Fibroblast of peridontal ligament (primary cell): ENCODE measurements around the gene BMF.
"Not testable (repeated sequence)": the region's sequence is repeated elsewhere in the genome, so short reads cannot be mapped to it uniquely, and the experiment has no call there.

ENCODE experiments used
- DNase-seq: peaks from one replicate; pipeline ENCODE4 v3.0.0-alpha.2; 2010; ENCODE audit errors: extremely low read depth

Gene BMF

DNA sequence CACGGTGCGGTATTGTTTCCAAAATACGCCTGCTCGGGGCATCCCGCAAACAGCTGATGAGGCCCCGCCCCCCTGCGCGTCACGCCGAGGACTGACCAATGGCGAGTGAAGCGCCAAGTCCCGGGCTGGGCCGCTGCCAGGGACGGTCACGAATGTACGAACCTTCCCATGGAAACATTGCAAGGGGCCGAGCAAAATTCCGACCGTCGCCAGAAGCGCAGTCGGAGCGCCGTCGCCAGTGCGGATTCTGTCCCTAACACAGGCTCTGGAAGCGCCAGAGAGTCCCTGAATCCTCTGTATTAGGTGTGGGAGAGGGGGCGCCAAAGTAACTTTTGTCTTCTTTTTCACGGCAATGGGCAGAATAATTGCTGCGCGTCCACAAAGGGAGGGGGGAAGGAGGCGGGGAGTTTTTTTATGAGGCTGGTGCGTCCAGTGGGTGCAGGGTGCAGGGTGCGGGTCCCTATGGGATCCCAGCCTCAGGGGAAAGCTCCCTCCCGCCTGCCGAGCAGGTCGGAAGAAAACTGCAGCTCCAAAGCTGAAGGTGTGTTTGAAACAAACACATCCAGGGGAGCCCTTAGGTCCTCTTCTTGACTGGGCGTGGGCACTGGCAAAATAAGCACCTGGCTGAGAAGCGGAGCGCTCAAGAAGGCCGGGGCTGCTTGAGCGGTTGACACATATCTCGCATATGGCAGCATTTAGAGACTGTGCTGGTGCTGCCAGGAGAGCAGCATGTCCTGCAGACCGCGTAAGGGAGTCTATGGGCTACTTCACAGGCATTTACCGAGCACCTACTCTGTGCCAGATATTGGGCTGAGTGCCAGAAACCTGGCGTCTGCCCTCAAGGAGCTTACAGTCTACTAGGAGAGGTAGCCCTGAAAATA is at the start of gene BMF:
Gene BMF, minus strand, starts transcription at position 25 of the 881 bp plus-strand sequence. CDS start 2,793 bp downstream, outside the sequence.
- peak; percentile 99 for DNase-seq

DNA sequence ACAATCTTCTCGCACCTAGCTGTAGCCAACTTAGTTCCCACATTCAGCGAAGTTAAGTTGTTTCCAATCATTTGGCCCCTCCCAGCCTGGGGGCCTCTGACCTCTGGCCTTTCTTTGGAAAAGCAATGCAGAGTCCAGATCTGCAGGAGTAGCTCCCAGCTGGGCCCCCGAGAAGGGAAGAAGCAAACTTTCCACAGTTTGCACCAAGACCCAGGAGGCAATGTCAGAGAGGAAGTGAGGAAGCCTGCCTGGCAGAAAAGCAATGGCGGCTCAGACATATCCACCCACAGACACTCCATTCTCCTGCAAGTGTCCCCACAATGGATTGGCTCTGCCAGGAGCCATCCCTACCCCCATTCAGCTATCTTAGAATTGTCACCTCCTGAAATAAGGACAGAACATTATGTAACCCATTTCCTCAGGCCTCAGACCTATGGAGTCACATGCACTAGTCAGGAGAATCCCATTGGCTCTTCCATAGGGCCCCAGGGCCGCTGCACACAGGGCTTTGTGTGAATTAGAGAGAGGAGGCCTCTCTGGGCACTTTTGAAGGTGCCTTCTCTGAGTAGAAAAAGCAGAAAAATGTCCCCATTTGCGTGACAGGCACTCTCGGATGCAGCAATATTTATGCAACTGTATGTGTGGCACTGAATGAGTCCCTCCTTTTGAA is 49.2 kb upstream of the BMF start:
- no peak for DNase-seq

- DNase-seq = no peak
These were observed 46.7 kb upstream of the BMF start for GRCh38 chr15:40155270-40155910.

DNA sequence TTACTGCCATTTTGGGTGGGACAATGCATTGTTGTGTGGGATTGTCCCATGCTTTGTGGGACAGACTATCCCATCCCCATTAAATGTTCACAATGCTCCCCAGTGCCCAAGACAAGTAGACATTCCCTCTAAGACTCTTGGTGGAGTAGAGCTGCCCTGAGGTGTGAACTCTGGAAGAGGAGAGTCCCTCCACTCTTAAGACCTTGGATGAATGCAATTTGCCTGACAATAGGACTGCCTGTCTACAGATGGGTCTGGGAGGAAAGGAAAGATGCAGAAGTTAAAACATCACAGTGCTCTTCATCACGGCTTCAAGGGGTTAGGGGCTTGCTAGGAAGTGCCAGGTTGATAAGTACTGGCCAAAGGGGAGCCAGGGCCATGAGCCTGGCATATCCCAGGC is 46.1 kb upstream of the BMF start:
- DNase-seq = not testable (repeated sequence)

DNA sequence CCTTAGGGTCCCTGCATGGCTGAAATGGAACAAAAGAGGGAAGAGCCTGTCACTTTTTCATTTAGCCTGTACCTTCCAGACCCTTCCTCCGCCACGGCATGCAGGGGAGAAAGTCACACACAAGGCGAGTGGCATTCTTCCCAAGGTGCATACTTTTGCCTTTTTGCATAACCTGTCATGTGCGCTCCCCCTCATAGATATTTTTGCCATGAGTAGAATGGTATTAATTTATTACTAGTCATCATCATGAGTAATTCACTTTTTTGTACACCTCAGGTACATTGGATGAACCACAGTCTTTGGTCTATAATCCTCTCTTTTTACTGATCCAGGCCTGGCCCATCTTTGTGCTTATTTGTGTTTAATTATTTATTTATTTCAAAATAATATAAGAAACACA is 43.3 kb upstream of the BMF start:
- DNase-seq = no peak

GRCh38 chr15:40151499-40151898 is 42.8 kb upstream of the BMF start:
- no peak for DNase-seq

GRCh38 chr15:40150163-40150925 is 41.7 kb upstream of the BMF start:
- peak; percentile 63 for DNase-seq

- DNase-seq = no peak
These were observed 40.7 kb upstream of the BMF start for GRCh38 chr15:40149339-40149738.

- DNase-seq = peak; percentile 21
These were observed 37.4 kb upstream of the BMF start for GRCh38 chr15:40146037-40146436.

- DNase-seq = no peak
These were observed 33.7 kb upstream of the BMF start for GRCh38 chr15:40142428-40142827.

DNA sequence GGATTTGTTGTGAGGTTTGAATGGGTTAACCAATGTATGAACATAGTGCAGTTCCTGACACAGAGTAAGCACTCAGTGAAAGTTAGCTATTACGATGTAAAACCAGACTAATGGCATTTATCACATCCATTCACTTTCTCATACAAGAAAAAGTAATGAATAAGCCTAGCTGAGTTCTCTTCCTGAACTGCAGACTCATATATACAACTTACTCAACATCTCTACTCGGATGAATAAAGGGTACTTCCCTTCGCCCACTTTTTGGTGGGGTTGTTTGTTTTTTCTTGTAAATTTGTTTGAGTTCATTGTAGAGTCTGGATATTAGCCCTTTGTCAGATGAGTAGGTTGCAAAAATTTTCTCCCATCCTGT is 29.5 kb upstream of the BMF start:
- DNase-seq = not testable (repeated sequence)

- no peak for DNase-seq
These were observed 28.9 kb upstream of the BMF start for GRCh38 chr15:40137303-40138200.

DNA sequence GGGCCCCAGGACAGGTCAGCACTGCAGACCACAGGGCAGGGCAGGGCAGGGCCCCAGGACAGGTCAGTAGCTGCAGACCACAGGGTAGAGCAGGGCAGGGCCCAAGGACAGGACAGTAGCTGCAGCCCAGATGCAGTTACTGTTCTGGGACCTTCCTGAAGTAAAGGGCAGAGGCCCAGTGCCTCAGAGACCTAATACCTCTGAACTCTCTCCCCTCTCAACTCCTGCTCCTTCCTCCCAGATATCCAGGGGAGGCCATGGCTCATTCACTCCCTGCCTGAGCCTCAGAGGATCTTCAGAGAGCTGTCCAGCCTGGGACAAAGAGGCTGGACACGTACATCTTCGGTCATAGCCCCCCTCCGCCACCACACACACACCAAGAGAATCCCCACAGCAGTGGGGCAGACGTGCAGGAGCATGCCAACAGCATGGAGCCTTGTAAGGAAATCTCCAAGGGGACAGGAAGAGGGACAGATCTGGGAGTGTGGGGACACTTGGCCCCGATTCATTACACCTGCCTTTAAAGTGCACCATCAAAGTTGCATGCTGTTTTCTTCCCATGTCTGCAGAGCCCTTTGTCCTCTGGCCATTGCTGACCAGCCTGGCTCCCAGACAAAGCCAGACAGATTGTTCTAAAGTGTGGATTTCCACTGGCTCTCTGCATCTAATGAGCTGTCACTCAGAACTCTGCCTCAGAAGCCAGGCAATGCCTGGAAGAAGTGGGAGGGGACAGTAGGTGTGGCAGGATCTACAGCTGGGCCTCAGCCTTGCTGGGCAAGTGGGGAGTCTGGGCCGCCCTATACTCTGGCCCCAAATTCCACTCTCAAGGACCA is 28.0 kb upstream of the BMF start:
- DNase-seq = no peak

DNA sequence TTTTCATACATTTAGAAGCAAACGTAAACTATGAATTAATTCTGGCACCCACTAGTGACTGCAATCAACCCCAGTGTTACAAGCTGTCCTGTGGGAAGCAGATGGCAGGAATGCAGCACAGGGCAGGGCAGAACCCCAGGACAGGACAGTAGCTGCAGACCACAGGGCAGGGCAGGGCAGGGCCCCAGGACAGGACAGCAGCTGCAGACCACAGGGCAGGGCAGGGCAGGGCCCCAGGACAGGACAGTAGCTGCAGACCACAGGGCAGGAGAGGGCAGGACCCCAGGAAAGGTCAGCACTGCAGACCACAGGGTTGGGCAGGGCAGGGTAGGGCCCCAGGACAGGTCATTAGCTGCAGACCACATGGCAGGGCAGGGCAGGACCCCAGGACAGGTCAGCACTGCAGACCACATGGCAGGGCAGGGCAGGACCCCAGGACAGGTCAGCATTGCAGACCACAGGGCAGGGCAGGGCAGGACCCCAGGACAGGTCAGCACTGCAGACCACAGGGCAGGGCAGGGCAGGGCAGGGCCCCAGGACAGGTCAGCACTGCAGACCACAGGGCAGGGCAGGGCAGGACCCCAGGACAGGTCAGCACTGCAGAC is 27.3 kb upstream of the BMF start:
- DNase-seq = not testable (repeated sequence)

GRCh38 chr15:40134885-40135284 is 26.2 kb upstream of the BMF start:
- DNase-seq = no peak

GRCh38 chr15:40133544-40133943 is 24.9 kb upstream of the BMF start:
- DNase-seq = no peak

- DNase-seq = no peak
These were observed 22.3 kb upstream of the BMF start for GRCh38 chr15:40130799-40131502.

DNA sequence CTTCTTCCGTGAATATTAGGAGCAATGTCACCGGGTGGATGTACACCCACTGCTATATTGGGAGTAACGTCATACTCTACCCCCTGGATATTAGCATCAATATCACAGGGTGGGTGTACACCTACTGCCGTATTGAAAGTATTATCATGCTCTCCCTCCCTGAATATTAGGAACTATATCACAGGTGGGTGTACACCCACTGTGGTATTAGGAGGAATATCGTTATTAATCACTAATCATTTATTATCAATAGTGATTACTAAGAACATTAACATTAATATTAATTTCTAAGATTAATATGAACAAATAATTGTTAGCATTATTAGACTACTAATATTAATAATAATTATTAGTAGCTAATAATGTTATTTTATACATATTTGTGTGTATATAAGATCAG is 21.4 kb upstream of the BMF start:
- no peak for DNase-seq
